ENCODE measurements around the gene RNASEL.

DNA sequence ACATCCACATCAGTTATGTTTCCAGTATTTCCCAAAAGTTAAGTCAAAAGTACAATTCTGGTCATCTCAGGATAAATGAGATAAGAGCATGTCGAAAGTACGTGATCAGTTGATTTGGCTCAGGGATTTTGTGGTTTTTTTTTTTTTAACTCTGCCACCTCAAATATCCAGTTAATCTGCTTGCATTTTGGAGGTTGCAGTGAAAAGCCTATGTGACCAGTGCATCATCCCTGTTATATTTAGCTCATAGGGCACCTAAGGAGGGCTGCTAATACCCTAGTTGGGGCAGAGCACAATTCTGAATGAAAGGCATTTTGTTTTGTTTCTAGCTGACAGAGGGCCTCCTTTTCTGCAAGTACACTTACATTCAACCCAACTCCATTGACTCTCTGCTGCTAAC is 46.8 kb upstream of the RNASEL start:
- TF ChIP-seq CTCF (conservative IDR thresholded peaks at IDR 0.05 in 1 of 2, IDR thresholded peaks at IDR 0.05 in 1 of 2; ENCODE audit: low read depth in 1 of 2, low read length in 2 of 2) (no peak), EZH2 (IDR thresholded peaks at IDR 0.05; ENCODE audit: low read length, missing control alignments) (no peak)

All from fibroblast of lung (primary cell).